ENCODE data around the gene POU2AF1.

The POU2AF1 gene

DNA sequence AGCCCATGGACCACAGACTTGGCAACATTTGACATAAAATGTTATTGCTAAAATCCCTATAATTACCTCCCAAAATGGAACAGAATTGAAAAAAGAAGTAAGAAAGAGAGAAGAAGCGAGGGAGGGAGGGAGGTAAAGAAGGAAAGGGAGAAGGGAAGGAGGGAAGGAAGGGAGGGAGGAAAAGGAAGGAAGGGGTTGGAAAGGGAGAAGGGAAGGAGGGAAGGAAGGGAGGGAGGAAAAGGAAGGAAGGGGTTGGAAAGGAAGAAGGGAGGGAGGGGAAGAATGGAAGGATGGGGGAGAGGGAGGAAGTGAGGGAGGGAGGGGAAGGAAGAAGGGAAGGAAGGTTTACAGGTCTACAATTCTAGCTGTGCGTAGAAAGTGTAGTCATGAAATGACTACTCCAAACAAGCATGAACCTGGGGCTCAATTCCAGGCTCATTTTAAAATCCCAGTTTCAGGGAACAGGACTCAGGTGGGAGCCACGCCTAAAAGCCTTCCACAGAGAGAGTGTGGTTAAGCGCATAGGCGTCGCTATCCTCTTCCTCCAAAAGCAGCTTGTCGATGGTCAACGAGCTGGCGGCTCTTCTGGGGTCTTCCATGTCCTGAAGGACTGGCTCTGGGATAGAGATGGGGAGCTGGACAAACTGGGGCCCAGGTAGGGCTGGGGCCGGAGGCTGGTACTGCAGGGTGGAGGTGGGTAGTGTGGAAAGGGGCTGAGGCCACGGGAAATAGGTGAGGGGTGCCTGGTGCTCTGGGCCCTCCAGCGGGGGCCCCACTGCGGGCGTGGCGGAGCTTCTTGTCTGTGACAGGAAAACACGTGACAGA lies 25.1 kb downstream of the POU2AF1 start:
- no peak overlapping the region for H3K4me3 ChIP-seq (ENCODE audit: control insufficient read depth, low read depth, low read length)
- TF ChIP-seq, protein P1, sequence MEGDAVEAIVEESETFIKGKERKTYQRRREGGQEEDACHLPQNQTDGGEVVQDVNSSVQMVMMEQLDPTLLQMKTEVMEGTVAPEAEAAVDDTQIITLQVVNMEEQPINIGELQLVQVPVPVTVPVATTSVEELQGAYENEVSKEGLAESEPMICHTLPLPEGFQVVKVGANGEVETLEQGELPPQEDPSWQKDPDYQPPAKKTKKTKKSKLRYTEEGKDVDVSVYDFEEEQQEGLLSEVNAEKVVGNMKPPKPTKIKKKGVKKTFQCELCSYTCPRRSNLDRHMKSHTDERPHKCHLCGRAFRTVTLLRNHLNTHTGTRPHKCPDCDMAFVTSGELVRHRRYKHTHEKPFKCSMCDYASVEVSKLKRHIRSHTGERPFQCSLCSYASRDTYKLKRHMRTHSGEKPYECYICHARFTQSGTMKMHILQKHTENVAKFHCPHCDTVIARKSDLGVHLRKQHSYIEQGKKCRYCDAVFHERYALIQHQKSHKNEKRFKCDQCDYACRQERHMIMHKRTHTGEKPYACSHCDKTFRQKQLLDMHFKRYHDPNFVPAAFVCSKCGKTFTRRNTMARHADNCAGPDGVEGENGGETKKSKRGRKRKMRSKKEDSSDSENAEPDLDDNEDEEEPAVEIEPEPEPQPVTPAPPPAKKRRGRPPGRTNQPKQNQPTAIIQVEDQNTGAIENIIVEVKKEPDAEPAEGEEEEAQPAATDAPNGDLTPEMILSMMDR (IDR thresholded peaks at IDR 0.05; ENCODE audit: control insufficient read depth, insufficient read depth, low read depth, low read length, missing control alignments) = no peak
- DNase-seq (ENCODE audit: low read depth) = no peak

DNA sequence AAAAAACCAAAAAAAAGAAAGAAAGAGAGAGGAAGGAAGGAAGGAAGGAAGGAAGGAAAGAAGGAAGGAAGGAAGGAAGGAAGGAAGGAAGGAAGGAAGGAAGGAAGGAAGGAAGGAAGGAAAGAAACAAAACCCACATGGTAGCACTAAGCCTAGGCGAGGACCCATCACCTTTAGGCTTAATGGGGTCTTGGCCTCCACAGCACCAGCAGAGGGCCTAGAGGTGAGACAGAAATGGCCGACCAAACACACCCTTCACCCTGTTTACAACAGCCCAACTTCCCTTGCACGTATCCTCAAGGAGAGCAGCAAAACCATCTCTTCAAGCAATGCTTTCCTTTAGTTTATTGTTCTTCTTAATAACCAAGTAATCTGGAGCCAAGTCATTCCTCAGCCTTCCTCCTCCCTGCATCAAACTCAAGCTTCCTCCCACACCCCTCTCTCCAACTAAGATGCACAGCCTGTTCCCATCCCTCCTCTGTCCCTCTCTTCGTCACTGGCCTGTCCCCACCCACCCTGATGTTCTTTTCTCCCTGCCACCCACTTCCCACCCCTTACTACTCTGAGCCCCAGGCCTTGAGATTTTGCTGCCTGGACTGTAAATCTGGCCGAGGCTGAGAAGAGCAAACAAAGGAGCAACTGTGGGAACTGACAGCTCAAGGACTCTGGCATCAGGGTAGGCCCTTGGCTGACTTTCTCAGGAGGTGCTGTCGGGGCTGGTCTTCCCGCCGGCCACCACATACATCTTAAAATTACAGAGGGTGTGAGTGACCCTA lies 26.0 kb downstream of the POU2AF1 start:
- no peak for DNase-seq (ENCODE audit: low read depth)
- H3K4me3 ChIP-seq (ENCODE audit: control insufficient read depth, low read depth, low read length) = no peak overlapping the region
- TF ChIP-seq, protein P1 (IDR thresholded peaks at IDR 0.05; ENCODE audit: control insufficient read depth, insufficient read depth, low read depth, low read length, missing control alignments) = no peak

DNA sequence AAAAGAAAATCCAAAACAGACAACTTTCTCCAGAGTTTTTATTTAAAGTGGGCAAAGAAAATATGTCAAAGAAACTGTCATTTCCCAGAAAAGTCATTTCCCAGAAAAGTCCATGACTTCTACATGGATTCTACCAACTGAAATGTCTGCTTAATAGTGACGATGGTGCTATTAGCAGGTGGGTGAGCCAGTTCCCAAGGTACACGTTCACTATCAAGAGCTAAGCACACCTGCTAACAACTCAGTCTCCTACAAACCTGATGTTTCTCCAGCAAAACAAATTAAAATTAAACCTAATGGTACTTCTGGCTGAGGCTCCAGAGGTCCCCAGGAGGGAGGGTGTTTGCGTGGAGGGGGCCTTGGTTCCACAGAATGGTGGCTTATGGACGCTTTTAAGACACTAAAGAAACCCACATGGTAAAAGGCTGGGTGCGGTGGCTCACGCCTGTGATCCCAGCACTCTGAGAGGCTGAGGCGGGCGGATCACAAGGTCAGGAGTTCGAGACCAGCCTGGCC lies 26.8 kb downstream of the POU2AF1 start:
- TF ChIP-seq, protein P1 (IDR thresholded peaks at IDR 0.05; ENCODE audit: control insufficient read depth, insufficient read depth, low read depth, low read length, missing control alignments) = no peak
- H3K4me3 ChIP-seq (ENCODE audit: control insufficient read depth, low read depth, low read length) = no peak overlapping the region
- no peak for DNase-seq (ENCODE audit: low read depth)

DNA sequence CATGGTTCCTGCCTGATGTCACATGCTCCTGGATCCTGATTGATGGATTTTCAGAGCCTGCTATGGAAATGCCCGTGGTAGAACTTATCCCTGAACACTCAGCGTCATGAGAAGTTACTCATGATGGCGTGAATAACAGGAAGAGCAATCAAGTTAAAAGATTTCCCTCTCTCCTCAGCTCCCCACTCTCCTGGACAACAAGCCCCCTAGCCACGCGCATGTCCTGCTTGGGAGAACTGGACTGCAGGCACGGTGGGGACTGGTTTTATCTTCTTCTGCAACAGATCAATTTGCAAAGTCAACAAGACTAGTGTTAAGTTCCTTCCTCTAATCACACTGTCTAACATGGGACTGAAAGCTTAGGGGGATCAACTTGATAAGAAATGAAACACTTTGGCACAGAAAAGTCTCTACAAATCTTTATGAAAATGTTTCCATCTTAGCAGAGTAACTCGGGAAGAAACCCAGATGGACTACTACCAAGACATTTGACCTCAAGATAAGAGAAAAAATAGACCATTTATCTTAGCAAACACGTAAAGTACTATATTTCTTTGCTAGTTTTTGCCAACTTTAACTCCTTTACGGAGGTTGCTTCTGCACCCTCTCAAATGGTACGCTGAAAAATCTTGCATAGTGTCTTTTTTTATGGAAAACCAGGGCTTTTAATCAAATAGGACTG lies 27.6 kb downstream of the POU2AF1 start:
- DNase-seq (ENCODE audit: low read depth) = no peak
- TF ChIP-seq, protein P1 (IDR thresholded peaks at IDR 0.05; ENCODE audit: control insufficient read depth, insufficient read depth, low read depth, low read length, missing control alignments) = no peak
- no peak overlapping the region for H3K4me3 ChIP-seq (ENCODE audit: control insufficient read depth, low read depth, low read length)

DNA sequence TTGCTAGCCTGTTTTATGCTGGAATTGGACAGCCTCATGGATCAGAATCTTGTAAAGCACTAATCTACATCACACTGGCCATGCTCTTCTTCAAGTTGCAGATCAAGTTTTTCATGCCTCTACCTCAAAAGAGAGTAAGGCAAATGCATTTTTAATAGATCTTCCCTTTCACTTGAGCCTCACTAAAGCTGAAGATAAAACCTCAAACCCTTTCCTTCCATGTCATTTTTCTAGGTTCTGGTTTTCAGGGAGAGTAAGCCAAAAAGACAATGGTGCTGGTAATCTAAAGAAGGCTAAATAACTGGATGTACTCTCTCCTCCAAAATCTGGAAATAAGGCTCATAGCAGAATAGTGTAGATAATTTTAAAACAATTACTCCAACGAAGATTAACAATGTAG lies 28.3 kb downstream of the POU2AF1 start:
- H3K4me3 ChIP-seq (ENCODE audit: control insufficient read depth, low read depth, low read length) = no peak overlapping the region
- DNase-seq (ENCODE audit: low read depth) = no peak

More for the DNA sequence above, 28.3 kb downstream of the POU2AF1 start:
- TF ChIP-seq, protein P1 (IDR thresholded peaks at IDR 0.05; ENCODE audit: control insufficient read depth, insufficient read depth, low read depth, low read length, missing control alignments) = no peak

Measured in AG09309 (cell line).